ENCODE data around the gene DUOX1. TPM values are rescaled to one million over a fixed set of nuclear protein-coding genes. Genes with fewer than 3 reads are reported as not detected.

The DUOX1 gene
- total RNA-seq, 1 experiment from 2014 or later, result not detected

DNA sequence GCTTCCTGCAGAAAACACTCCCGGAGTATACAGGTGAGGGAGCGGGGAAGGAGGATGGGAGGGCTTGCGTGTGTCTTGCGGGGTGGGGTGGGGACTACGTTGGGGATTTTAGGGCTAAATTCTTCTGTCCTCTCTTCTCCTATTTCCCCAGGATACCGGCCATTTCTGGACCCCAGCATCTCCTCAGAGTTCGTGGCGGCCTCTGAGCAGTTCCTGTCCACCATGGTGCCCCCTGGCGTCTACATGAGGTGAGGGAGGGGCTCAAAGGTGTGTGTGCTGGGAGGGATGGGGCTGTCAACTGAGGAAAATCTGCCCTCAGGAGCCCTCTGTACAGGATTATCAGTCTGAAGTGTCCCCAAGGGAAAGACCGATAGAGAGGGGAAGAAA, 6.6 kb downstream of the DUOX1 start:
- intact Hi-C loops (cut with micrococcal nuclease; ENCODE audit: unreplicated experiment), result no loop called here
- H3K4me2 ChIP-seq, result no peak overlapping the region
- no peaks in the 10 kb centered on the region for H3K9me3 ChIP-seq (ENCODE audit: insufficient read depth, low read depth)
- no peak for DNase-seq
- ChIA-PET POLR2A (ENCODE audit: unreplicated experiment) (no interaction called here), CTCF (no interaction called here)
- H3K4me3 ChIP-seq, result no peak overlapping the region
- TF ChIP-seq, protein P1, sequence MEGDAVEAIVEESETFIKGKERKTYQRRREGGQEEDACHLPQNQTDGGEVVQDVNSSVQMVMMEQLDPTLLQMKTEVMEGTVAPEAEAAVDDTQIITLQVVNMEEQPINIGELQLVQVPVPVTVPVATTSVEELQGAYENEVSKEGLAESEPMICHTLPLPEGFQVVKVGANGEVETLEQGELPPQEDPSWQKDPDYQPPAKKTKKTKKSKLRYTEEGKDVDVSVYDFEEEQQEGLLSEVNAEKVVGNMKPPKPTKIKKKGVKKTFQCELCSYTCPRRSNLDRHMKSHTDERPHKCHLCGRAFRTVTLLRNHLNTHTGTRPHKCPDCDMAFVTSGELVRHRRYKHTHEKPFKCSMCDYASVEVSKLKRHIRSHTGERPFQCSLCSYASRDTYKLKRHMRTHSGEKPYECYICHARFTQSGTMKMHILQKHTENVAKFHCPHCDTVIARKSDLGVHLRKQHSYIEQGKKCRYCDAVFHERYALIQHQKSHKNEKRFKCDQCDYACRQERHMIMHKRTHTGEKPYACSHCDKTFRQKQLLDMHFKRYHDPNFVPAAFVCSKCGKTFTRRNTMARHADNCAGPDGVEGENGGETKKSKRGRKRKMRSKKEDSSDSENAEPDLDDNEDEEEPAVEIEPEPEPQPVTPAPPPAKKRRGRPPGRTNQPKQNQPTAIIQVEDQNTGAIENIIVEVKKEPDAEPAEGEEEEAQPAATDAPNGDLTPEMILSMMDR (conservative IDR thresholded peaks at IDR 0.05), result no peak
- TF ChIP-seq EZH2 (IDR thresholded peaks at IDR 0.05; ENCODE audit: low read depth), result no peak
- H4K20me1 ChIP-seq (ENCODE audit: insufficient read depth), result no peaks in the 10 kb centered on the region
- no peaks in the 10 kb centered on the region for H3K36me3 ChIP-seq (ENCODE audit: low read depth)
- no TSS peak for BruUV-seq (replicated peaks)
- H3K79me2 ChIP-seq (ENCODE audit: low read depth), result no peaks in the 10 kb centered on the region
- no peaks in the 10 kb centered on the region for H3K4me1 ChIP-seq (replicated peaks; ENCODE audit: insufficient read depth)
- H3K27me3 ChIP-seq (ENCODE audit: insufficient read depth, low read depth), result no peaks in the 10 kb centered on the region
- H3F3A ChIP-seq (ENCODE audit: insufficient read depth, low read depth), result no peaks in the 10 kb centered on the region
- H3K27ac ChIP-seq, result no peak overlapping the region
- no peak overlapping the region for H2AFZ ChIP-seq
- no peaks in the 10 kb centered on the region for H3K9me2 ChIP-seq (ENCODE audit: insufficient read depth)

DNA sequence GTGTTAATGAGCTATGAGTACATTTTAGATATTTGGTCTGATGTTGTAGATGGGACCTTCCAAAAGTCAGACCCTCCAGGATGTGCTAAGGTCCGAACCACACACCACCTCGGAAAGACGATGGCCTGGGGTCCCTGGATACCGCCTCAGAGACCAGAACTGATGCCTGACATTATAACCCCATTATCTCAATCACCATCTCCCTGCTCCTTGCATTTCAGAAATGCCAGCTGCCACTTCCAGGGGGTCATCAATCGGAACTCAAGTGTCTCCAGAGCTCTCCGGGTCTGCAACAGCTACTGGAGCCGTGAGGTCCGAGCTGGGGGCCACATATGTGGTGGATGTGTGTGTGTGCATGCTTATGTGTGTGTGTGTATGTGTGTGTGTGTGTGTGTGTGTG, 7.9 kb downstream of the DUOX1 start:
- BruUV-seq (replicated peaks), result no TSS peak
- H3K4me2 ChIP-seq, result no peak overlapping the region
- H4K20me1 ChIP-seq (ENCODE audit: insufficient read depth), result no peaks in the 10 kb centered on the region
- H3F3A ChIP-seq (ENCODE audit: insufficient read depth, low read depth), result no peaks in the 10 kb centered on the region
- no peak for DNase-seq
- no peaks in the 10 kb centered on the region for H3K4me1 ChIP-seq (replicated peaks; ENCODE audit: insufficient read depth)
- no peak for TF ChIP-seq EZH2 (IDR thresholded peaks at IDR 0.05; ENCODE audit: low read depth)
- ChIA-PET CTCF (interaction anchor here (0.6 kb wide), 1 partner anchor 14 kb away, joined by 6 read pairs; no protein-coding TSS in a partner anchor), POLR2A (ENCODE audit: unreplicated experiment) (interaction anchor here (0.6 kb wide), 1 partner anchor 19 kb away, joined by 4 read pairs; no protein-coding TSS in a partner anchor)
- no peaks in the 10 kb centered on the region for H3K36me3 ChIP-seq (ENCODE audit: low read depth)
- intact Hi-C loops (cut with micrococcal nuclease; ENCODE audit: unreplicated experiment), result no loop called here
- no peak overlapping the region for H2AFZ ChIP-seq
- H3K9me3 ChIP-seq (ENCODE audit: insufficient read depth, low read depth), result no peaks in the 10 kb centered on the region
- no peaks in the 10 kb centered on the region for H3K79me2 ChIP-seq (ENCODE audit: low read depth)
- no peaks in the 10 kb centered on the region for H3K9me2 ChIP-seq (ENCODE audit: insufficient read depth)
- no peak overlapping the region for H3K4me3 ChIP-seq
- H3K27ac ChIP-seq, result no peak overlapping the region
- no peaks in the 10 kb centered on the region for H3K27me3 ChIP-seq (ENCODE audit: insufficient read depth, low read depth)

DNA sequence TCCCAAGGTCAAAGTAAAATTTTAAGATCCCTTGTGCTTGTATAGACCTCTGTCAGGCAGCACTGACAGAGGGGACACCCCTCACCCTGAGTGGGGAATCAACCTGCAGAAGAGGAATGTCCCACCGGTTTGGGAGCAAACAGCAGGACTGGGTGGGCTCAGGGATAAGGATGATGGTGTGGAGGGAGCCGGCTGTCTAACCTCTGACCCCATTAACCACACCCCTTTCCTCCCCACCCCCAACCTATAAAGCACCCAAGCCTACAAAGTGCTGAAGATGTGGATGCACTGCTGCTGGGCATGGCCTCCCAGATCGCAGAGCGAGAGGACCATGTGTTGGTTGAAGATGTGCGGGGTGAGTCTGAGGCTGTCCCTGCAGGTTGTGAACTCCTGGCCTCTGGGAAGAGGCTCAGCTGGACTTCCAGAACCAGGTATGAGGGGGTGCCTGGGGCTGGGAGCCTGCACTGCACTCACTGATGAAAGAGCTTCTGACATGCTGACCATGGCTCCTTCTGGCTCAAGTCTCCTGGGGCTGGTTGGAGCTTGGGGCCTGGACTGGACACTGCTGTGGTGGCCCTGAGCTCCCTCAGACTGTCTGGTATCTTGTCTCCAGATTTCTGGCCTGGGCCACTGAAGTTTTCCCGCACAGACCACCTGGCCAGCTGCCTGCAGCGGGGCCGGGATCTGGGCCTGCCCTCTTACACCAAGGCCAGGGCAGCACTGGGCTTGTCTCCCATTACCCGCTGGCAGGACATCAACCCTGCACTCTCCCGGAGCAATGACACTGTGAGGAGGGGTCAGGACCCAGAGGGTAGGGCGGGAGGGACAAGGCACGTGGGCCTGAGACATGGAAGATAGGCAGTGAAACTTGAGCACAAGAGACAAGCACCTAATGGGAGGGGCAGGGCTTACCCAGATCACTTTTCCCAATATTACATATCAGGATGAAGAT, 9.3 kb downstream of the DUOX1 start:
- Histone ChIP-seq H3K9me2 (ENCODE audit: insufficient read depth) (no peaks in the 10 kb centered on the region), H3K27ac (no peak overlapping the region), H3F3A (ENCODE audit: insufficient read depth, low read depth) (no peaks in the 10 kb centered on the region), H3K4me2 (no peak overlapping the region), H3K27me3 (ENCODE audit: insufficient read depth, low read depth) (no peaks in the 10 kb centered on the region), H3K36me3 (ENCODE audit: low read depth) (no peaks in the 10 kb centered on the region), H2AFZ (no peak overlapping the region), H4K20me1 (ENCODE audit: insufficient read depth) (no peaks in the 10 kb centered on the region), H3K4me3 (no peak overlapping the region), H3K9me3 (ENCODE audit: insufficient read depth, low read depth) (no peaks in the 10 kb centered on the region), H3K4me1 (replicated peaks; ENCODE audit: insufficient read depth) (no peaks in the 10 kb centered on the region), H3K79me2 (ENCODE audit: low read depth) (no peaks in the 10 kb centered on the region)
- TF ChIP-seq EZH2 (IDR thresholded peaks at IDR 0.05; ENCODE audit: low read depth), result no peak
- TF ChIP-seq, protein P1 (conservative IDR thresholded peaks at IDR 0.05), result no peak
- ChIA-PET POLR2A (ENCODE audit: unreplicated experiment) (interaction anchor here (0.6 kb wide), 1 partner anchor 212 kb away, joined by 4 read pairs; no protein-coding TSS in a partner anchor), CTCF (no interaction called here)
- no peak for DNase-seq
- intact Hi-C loops (cut with micrococcal nuclease; ENCODE audit: unreplicated experiment), result no loop called here
- BruUV-seq (replicated peaks), result no TSS peak

All from PC-9 (cell line).